ENCODE results near the gene NQO2.

NQO2 gene

DNA sequence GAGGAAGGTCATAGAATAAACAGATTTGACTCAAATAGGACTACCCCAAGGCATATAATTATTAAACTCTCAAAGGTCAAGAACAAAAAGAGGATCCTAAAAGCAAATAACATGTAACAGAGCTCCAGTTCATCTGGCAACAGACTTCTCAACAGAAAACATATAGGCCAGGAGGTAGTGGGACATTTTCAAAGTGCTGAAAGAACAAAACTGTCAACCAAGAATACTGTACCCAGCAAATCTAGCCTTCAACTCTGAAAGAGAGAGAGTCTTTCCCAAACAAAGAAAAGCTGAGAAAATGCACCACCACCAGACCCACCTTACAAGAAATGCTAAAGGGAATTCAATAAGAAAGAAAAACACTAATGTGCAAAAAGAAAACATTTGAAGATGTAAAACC lies 11.9 kb downstream of the NQO2 start:
- TF ChIP-seq SIN3A (IDR thresholded peaks at IDR 0.05; ENCODE audit: borderline replicate concordance, insufficient read depth, low read length) = no peak
- no peak for TF ChIP-seq FOXP2 (optimal IDR thresholded peaks at IDR 0.05; ENCODE audit: borderline replicate concordance, extremely low read depth, extremely low read length, insufficient read depth)
- TF ChIP-seq POLR2AphosphoS5 (IDR thresholded peaks at IDR 0.05; ENCODE audit: low read depth, low read length) = no peak
- TF ChIP-seq TAF1 (IDR thresholded peaks at IDR 0.05; ENCODE audit: borderline replicate concordance, insufficient read depth, low read length) = no peak
- TF ChIP-seq, protein P1, sequence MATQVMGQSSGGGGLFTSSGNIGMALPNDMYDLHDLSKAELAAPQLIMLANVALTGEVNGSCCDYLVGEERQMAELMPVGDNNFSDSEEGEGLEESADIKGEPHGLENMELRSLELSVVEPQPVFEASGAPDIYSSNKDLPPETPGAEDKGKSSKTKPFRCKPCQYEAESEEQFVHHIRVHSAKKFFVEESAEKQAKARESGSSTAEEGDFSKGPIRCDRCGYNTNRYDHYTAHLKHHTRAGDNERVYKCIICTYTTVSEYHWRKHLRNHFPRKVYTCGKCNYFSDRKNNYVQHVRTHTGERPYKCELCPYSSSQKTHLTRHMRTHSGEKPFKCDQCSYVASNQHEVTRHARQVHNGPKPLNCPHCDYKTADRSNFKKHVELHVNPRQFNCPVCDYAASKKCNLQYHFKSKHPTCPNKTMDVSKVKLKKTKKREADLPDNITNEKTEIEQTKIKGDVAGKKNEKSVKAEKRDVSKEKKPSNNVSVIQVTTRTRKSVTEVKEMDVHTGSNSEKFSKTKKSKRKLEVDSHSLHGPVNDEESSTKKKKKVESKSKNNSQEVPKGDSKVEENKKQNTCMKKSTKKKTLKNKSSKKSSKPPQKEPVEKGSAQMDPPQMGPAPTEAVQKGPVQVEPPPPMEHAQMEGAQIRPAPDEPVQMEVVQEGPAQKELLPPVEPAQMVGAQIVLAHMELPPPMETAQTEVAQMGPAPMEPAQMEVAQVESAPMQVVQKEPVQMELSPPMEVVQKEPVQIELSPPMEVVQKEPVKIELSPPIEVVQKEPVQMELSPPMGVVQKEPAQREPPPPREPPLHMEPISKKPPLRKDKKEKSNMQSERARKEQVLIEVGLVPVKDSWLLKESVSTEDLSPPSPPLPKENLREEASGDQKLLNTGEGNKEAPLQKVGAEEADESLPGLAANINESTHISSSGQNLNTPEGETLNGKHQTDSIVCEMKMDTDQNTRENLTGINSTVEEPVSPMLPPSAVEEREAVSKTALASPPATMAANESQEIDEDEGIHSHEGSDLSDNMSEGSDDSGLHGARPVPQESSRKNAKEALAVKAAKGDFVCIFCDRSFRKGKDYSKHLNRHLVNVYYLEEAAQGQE (IDR thresholded peaks at IDR 0.05; ENCODE audit: insufficient read depth in 1 of 2, low read depth in 2 of 2, low read length in 2 of 2) = no peak

DNA sequence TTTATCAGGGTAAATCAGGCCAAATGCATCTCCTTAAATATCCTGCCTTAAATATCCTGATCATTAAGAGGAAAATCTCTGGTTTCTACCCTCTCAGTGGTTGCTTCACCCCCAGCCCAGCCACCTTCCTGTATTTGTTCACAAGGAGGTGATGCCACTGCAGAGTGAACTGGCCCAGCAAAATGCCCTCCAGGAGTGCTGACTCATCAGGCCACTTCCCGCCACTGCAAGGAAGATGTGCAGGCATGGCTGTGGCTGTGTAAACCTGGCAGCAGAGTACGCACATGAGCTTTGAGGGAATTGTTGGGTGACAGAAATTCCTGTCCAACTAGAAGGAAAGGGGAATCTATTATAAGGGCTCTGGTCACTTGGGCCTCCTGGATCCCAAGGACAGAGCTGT lies 13.8 kb downstream of the NQO2 start:
- TF ChIP-seq SIN3A (IDR thresholded peaks at IDR 0.05; ENCODE audit: borderline replicate concordance, insufficient read depth, low read length) = no peak
- TF ChIP-seq TAF1 (IDR thresholded peaks at IDR 0.05; ENCODE audit: borderline replicate concordance, insufficient read depth, low read length) = no peak

DNA sequence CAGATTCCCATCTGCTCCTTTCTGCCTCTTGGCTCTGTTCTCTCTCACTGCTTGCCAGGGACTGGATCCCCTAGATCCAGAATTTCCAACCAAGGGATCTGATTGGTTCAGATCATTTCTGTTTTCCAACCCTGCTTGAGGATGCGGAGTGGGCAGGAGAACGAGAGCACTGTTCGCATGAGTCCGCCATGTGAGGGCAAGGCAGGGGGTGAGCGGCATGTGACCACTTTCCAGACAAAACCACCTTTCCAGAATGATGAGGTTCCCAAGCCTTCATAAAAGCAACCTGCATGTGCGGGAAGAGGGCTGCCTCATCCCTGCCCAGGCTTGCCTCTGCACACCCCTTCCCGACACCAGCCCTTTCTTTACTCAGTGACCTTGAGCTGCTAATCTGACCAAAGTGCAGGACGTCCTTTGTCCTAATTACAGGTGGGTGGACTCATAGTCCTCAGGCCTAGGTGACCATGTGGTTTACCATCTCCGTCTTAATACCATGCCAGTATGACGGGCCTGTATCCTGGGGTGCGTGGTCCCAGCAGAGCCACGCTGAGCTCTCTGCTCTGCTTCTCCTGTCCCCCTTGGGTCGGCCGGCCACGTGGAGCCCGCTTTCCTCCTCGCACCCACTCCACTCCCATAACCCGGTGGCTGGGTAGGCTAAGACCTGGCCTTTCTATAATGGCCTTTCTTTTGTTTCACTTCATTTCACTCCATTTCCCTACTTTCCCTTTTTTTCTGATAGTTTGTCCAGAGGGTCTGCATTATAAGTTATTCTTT lies 14.4 kb downstream of the NQO2 start:
- TF ChIP-seq TAF1 (IDR thresholded peaks at IDR 0.05; ENCODE audit: borderline replicate concordance, insufficient read depth, low read length) = no peak
- TF ChIP-seq POLR2AphosphoS5 (IDR thresholded peaks at IDR 0.05; ENCODE audit: low read depth, low read length) = no peak
- TF ChIP-seq, protein P1 (IDR thresholded peaks at IDR 0.05; ENCODE audit: insufficient read depth in 1 of 2, low read depth in 2 of 2, low read length in 2 of 2) = no peak
- TF ChIP-seq FOXP2 (optimal IDR thresholded peaks at IDR 0.05; ENCODE audit: borderline replicate concordance, extremely low read depth, extremely low read length, insufficient read depth) = no peak
- TF ChIP-seq SIN3A (IDR thresholded peaks at IDR 0.05; ENCODE audit: borderline replicate concordance, insufficient read depth, low read length) = no peak

DNA sequence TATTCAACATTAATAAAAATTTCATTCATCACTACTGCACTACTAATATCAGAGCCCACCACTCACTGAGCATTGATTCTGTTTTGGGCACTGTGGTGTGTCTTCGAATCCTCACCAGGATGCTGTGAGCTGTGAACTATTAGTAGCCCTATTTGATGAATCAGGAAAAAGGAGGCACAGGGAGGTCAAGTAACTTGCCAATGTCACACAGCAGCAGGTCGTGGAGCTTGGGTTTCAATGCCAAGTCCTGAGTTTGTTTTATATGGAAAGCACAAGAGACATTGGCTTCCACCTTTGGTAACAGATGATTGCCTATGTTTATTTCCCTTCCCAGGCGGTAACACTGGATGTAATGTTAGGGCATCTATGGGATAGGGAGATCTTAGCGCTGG lies 15.0 kb downstream of the NQO2 start:
- TF ChIP-seq POLR2AphosphoS5 (IDR thresholded peaks at IDR 0.05; ENCODE audit: low read depth, low read length) (no peak), FOXP2 (optimal IDR thresholded peaks at IDR 0.05; ENCODE audit: borderline replicate concordance, extremely low read depth, extremely low read length, insufficient read depth) (no peak), SIN3A (IDR thresholded peaks at IDR 0.05; ENCODE audit: borderline replicate concordance, insufficient read depth, low read length) (no peak), TAF1 (IDR thresholded peaks at IDR 0.05; ENCODE audit: borderline replicate concordance, insufficient read depth, low read length) (no peak)
- TF ChIP-seq, protein P1 (IDR thresholded peaks at IDR 0.05; ENCODE audit: insufficient read depth in 1 of 2, low read depth in 2 of 2, low read length in 2 of 2) = no peak

DNA sequence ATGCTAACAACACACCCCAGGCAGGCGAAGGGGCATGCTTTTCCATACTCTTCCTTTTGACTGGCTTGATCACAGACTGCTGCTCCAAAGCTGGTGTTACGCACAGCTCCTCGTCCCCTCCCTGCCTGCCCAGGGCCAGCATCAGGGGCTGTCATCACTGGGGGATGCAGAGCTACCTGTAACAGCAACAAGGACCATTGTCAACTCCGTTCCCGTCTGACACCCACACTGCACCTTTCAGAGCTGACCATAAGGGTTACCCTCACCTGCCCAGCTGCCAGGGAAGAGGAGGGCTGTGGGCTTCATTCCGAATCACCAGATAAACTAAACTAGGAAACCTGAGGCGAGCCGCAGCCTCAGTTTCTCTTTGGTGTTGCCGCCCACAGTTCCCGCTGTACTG lies 15.4 kb downstream of the NQO2 start:
- TF ChIP-seq FOXP2 (optimal IDR thresholded peaks at IDR 0.05; ENCODE audit: borderline replicate concordance, extremely low read depth, extremely low read length, insufficient read depth) = no peak
- TF ChIP-seq, protein P1 (IDR thresholded peaks at IDR 0.05; ENCODE audit: insufficient read depth in 1 of 2, low read depth in 2 of 2, low read length in 2 of 2) = no peak
- no peak for TF ChIP-seq POLR2AphosphoS5 (IDR thresholded peaks at IDR 0.05; ENCODE audit: low read depth, low read length)
- no peak for TF ChIP-seq TAF1 (IDR thresholded peaks at IDR 0.05; ENCODE audit: borderline replicate concordance, insufficient read depth, low read length)
- no peak for TF ChIP-seq SIN3A (IDR thresholded peaks at IDR 0.05; ENCODE audit: borderline replicate concordance, insufficient read depth, low read length)

Data from PFSK-1 (cell line).